HepG2 (cell line): Measurements from ENCODE around the gene TAOK3. TPM values are rescaled to one million over a fixed set of nuclear protein-coding genes. Genes with fewer than 3 reads are reported as not detected.

Experiments used
- AFF4 ChIP-seq: sonication (generic); formaldehyde crosslinking; IDR thresholded peaks from 2 replicates; pipeline ENCODE4 v1.4.0; 2020; ENCODE audit warnings: missing genetic modification reagents
- ARNTL ChIP-seq: sonication (generic); formaldehyde crosslinking; IDR thresholded peaks from 2 replicates; pipeline ENCODE4 v1.4.0; 2020; ENCODE audit warnings: mild to moderate bottlenecking, missing genetic modification reagents
- HNRNPH1 ChIP-seq: fragments of 200-400 bp; formaldehyde crosslinking; optimal IDR thresholded peaks from 2 replicates; pipeline ENCODE3; 2017; ENCODE audit warnings: mild to moderate bottlenecking, low read depth, low read length
- MAFF ChIP-seq: IDR thresholded peaks from 2 replicates; pipeline ENCODE4 v1.6.1; 2011; ENCODE audit warnings: low read depth, low read length, improper control_type of control experiment
- MBD4 ChIP-seq: IDR thresholded peaks from 2 replicates; pipeline ENCODE4 v1.6.1; 2012; ENCODE audit warnings: low read length, inconsistent platforms, borderline replicate concordance
- PCBP1 ChIP-seq: fragments of 200-400 bp; formaldehyde crosslinking; IDR thresholded peaks from 2 replicates; pipeline ENCODE4 v1.6.1; 2017; ENCODE audit warnings: mild to moderate bottlenecking, low read depth, low read length, borderline replicate concordance
- RAD51 ChIP-seq: fragments of 450-650 bp; IDR thresholded peaks from 2 replicates; pipeline ENCODE4 v1.6.1; 2016; ENCODE audit warnings: borderline replicate concordance
- SMARCE1 ChIP-seq: fragments of 450-650 bp; IDR thresholded peaks from 2 replicates; pipeline ENCODE4 v1.6.1; 2017; ENCODE audit warnings: borderline replicate concordance
- SPEN ChIP-seq: sonication (generic); formaldehyde crosslinking; IDR thresholded peaks from 2 replicates; pipeline ENCODE4 v1.5.1; 2020; ENCODE audit warnings: low read depth, mild to moderate bottlenecking, missing genetic modification reagents
- TFDP2 ChIP-seq: sonication (generic); formaldehyde crosslinking; IDR thresholded peaks from 2 replicates; pipeline ENCODE4 v1.4.0; 2020; ENCODE audit warnings: missing genetic modification reagents
- TOPORS ChIP-seq: sonication (generic); formaldehyde crosslinking; IDR thresholded peaks from 2 replicates; pipeline ENCODE4 v1.8.0; 2023; ENCODE audit warnings: mild to moderate bottlenecking, missing genetic modification reagents
- ZNF382 ChIP-seq: sonication (generic); formaldehyde crosslinking; IDR thresholded peaks from 2 replicates; pipeline ENCODE4 v1.5.0; 2020; ENCODE audit warnings: missing genetic modification reagents, mild to moderate bottlenecking, borderline replicate concordance
- ZNF781 ChIP-seq: sonication (generic); formaldehyde crosslinking; IDR thresholded peaks from 2 replicates; pipeline ENCODE4 v1.5.1; 2020; ENCODE audit warnings: borderline replicate concordance, mild to moderate bottlenecking, missing genetic modification reagents; ENCODE audit errors: not compliant biosample characterization
- polyA plus RNA-seq, 8 experiments: library from polyadenylated mRNA; depleted of rRNA in 3 of 8; stranded (reverse) in 7 of 8; unstranded in 1 of 8; fragments of >200 nt; fragmentation: Illumina TruSeq in 4 of 8; extraction: Trizol in 4 of 8; gene quantifications; 2 replicates each; pipeline versions ENCODE4 v1.2.1 to v1.2.3, GENCODE V29; 2011 to 2016; ENCODE audit warnings: low read depth in 4 of 8, missing spikeins in 1 of 8, mixed read lengths in 1 of 8; ENCODE audit not compliant: insufficient read depth in 1 of 8
- total RNA-seq, 5 experiments: library from RNA; depleted of rRNA; stranded (reverse); fragments of >200 nt; fragmentation: Illumina TruSeq; extraction: Trizol; gene quantifications; 2 replicates each; pipeline ENCODE4 v1.2.3, GENCODE V29; 2016; ENCODE audit warnings: low read depth in 1 of 5
- TF ChIP-seq, protein P1 (sequence below), 2 experiments: IDR thresholded peaks; 2 replicates each; pipeline ENCODE4 v1.6.1; 2011 to 2012; ENCODE audit warnings: low read length in 2 of 2, borderline replicate concordance in 1 of 2, low read depth in 1 of 2, mild to moderate bottlenecking in 1 of 2, moderate library complexity in 1 of 2
- TF ChIP-seq, protein P2 (sequence below): sonication (generic); formaldehyde crosslinking; conservative IDR thresholded peaks from 2 replicates; pipeline ENCODE4 v1.8.1; 2023; ENCODE audit warnings: missing genetic modification reagents

The TAOK3 gene
- total and polyA plus RNA-seq, 2 of the 13 experiments (the other 11 are each of a cell fraction or from before 2014, with no cell fraction given), result 10.4 to 12.3 TPM

- TF ChIP-seq, protein P1, sequence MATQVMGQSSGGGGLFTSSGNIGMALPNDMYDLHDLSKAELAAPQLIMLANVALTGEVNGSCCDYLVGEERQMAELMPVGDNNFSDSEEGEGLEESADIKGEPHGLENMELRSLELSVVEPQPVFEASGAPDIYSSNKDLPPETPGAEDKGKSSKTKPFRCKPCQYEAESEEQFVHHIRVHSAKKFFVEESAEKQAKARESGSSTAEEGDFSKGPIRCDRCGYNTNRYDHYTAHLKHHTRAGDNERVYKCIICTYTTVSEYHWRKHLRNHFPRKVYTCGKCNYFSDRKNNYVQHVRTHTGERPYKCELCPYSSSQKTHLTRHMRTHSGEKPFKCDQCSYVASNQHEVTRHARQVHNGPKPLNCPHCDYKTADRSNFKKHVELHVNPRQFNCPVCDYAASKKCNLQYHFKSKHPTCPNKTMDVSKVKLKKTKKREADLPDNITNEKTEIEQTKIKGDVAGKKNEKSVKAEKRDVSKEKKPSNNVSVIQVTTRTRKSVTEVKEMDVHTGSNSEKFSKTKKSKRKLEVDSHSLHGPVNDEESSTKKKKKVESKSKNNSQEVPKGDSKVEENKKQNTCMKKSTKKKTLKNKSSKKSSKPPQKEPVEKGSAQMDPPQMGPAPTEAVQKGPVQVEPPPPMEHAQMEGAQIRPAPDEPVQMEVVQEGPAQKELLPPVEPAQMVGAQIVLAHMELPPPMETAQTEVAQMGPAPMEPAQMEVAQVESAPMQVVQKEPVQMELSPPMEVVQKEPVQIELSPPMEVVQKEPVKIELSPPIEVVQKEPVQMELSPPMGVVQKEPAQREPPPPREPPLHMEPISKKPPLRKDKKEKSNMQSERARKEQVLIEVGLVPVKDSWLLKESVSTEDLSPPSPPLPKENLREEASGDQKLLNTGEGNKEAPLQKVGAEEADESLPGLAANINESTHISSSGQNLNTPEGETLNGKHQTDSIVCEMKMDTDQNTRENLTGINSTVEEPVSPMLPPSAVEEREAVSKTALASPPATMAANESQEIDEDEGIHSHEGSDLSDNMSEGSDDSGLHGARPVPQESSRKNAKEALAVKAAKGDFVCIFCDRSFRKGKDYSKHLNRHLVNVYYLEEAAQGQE (IDR thresholded peaks at IDR 0.05; ENCODE audit: borderline replicate concordance in 1 of 2, low read depth in 1 of 2, low read length in 2 of 2), result peak; percentile 45 to 80
- TF ChIP-seq TFDP2 (no peak), SPEN (CRISPR knock-in tag) (peak; percentile 62; the same call in 1 of the 2 replicates), ARNTL (CRISPR knock-in tag) (peak; percentile 51; the same call in 1 of the 2 replicates), RAD51 (no peak), ZNF781 (CRISPR knock-in tag) (no peak), MAFF (no peak), MBD4 (no peak), PCBP1 (no peak), TOPORS (CRISPR knock-in tag) (no peak), HNRNPH1 (no peak), AFF4 (CRISPR knock-in tag) (no peak), ZNF382 (CRISPR knock-in tag) (no peak), SMARCE1 (no peak)
- TF ChIP-seq, protein P2, sequence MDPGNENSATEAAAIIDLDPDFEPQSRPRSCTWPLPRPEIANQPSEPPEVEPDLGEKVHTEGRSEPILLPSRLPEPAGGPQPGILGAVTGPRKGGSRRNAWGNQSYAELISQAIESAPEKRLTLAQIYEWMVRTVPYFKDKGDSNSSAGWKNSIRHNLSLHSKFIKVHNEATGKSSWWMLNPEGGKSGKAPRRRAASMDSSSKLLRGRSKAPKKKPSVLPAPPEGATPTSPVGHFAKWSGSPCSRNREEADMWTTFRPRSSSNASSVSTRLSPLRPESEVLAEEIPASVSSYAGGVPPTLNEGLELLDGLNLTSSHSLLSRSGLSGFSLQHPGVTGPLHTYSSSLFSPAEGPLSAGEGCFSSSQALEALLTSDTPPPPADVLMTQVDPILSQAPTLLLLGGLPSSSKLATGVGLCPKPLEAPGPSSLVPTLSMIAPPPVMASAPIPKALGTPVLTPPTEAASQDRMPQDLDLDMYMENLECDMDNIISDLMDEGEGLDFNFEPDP (CRISPR knock-in tag), result no peak
These were observed at the start of gene TAOK3 (continued) for GRCh38 chr12:118372541-118373495.
